ENCODE measurements around the gene JUNB. TPM values are rescaled to one million over a fixed set of nuclear protein-coding genes. Genes with fewer than 3 reads are reported as not detected.

JUNB gene
- total RNA-seq, 4 donors from 2014 or later = 99.3 to 614 (median 168) TPM

- TF ChIP-seq EP300 (IDR thresholded peaks at IDR 0.05) (no peak), POLR2A (IDR thresholded peaks at IDR 0.05) (no peak), POLR2AphosphoS5 (IDR thresholded peaks at IDR 0.05) (no peak), CTCF (IDR thresholded peaks at IDR 0.05) (no peak)
- WGBS, 2 donors (ENCODE audit: low coverage in 1 of 2) = 57 to 67% methylated on average over 1 to 8 of the region's 9 CpGs
- peaks cover 61% of the 10 kb centered on the region for H3K27me3 ChIP-seq
Observed at GRCh38 chr19:12750851-12751250, 40.4 kb upstream of the JUNB start.

GRCh38 chr19:12751635-12752034 is 39.7 kb upstream of the JUNB start, which contains the start of gene BEST2:
BEST2 (plus strand) TSS chr19:12751791; CDS start chr19:12752593, 802 bp downstream.
- no peak for TF ChIP-seq EP300 (IDR thresholded peaks at IDR 0.05)
- TF ChIP-seq POLR2A (IDR thresholded peaks at IDR 0.05) = no peak
- TF ChIP-seq POLR2AphosphoS5 (IDR thresholded peaks at IDR 0.05) = no peak
- TF ChIP-seq CTCF (IDR thresholded peaks at IDR 0.05) = no peak
- ATAC-seq = no peak
- peaks cover 61% of the 10 kb centered on the region for H3K27me3 ChIP-seq
- no peak within 1 kb of the TSS for H3K27ac ChIP-seq
- WGBS, 2 donors (ENCODE audit: low coverage in 1 of 2) = 43% methylated on average over 7 of the region's 14 CpGs; no CpG with 5 or more reads in 1 of the 2 donors
- no peak within 1 kb of the TSS for H3K4me3 ChIP-seq
- H3K36me3 ChIP-seq = peaks cover 0 to 22% of the 10 kb centered on the region in 2 donors
- peaks cover 0 to 7% (median 0%) of the 10 kb centered on the region in 3 donors for H3K9me3 ChIP-seq
- H3K4me1 ChIP-seq = no peaks in the 10 kb centered on the region

More at GRCh38 chr19:12750851-12751250, 40.4 kb upstream of the JUNB start:
- no peaks in the 10 kb centered on the region for H3K4me1 ChIP-seq
- no peak for ATAC-seq
- H3K27ac ChIP-seq = no peak overlapping the region
- H3K4me3 ChIP-seq = no peak overlapping the region
- H3K36me3 ChIP-seq = peaks cover 0 to 30% of the 10 kb centered on the region in 2 donors
- H3K9me3 ChIP-seq = peaks cover 0 to 7% (median 0%) of the 10 kb centered on the region in 3 donors

- WGBS, 2 donors (ENCODE audit: low coverage in 1 of 2) = 62 to 70% methylated on average over 5 to 19 of the region's 23 CpGs
- no peak for TF ChIP-seq POLR2AphosphoS5 (IDR thresholded peaks at IDR 0.05)
- TF ChIP-seq CTCF (IDR thresholded peaks at IDR 0.05) = no peak
- TF ChIP-seq POLR2A (IDR thresholded peaks at IDR 0.05) = no peak
- ATAC-seq = no peak
Observed at GRCh38 chr19:12752056-12752781, 39.1 kb upstream of the JUNB start.

GRCh38 chr19:12754465-12755196 is 36.7 kb upstream of the JUNB start:
- peaks cover 43% of the 10 kb centered on the region for H3K27me3 ChIP-seq

More at GRCh38 chr19:12752056-12752781, 39.1 kb upstream of the JUNB start:
- peaks cover 0 to 4% (median 0%) of the 10 kb centered on the region in 3 donors for H3K4me1 ChIP-seq
- H3K27me3 ChIP-seq = peaks cover 61% of the 10 kb centered on the region
- peaks cover 0 to 7% (median 0%) of the 10 kb centered on the region in 3 donors for H3K9me3 ChIP-seq
- H3K4me3 ChIP-seq = no peak overlapping the region
- no peak overlapping the region for H3K27ac ChIP-seq
- peaks cover 0 to 16% of the 10 kb centered on the region in 2 donors for H3K36me3 ChIP-seq

More at GRCh38 chr19:12754465-12755196, 36.7 kb upstream of the JUNB start:
- no peak for ATAC-seq
- TF ChIP-seq POLR2AphosphoS5 (IDR thresholded peaks at IDR 0.05) (no peak), CTCF (IDR thresholded peaks at IDR 0.05) (no peak)
- WGBS, 2 donors (ENCODE audit: low coverage in 1 of 2) = 85% methylated on average over 11 of the region's 50 CpGs; no CpG with 5 or more reads in 1 of the 2 donors
- Histone ChIP-seq H3K36me3 (no peaks in the 10 kb centered on the region), H3K27ac (no peak overlapping the region), H3K4me1 (peaks cover 0 to 13% (median 4%) of the 10 kb centered on the region in 3 donors), H3K4me3 (no peak overlapping the region), H3K9me3 (no peaks in the 10 kb centered on the region)

All from gastroesophageal sphincter (tissue), 4 donors.